ENCODE results near the gene MAPK8.

Gene MAPK8

GRCh38 chr10:48444861-48445841, 138.7 kb downstream of the MAPK8 start:
- no peak for TF ChIP-seq CTCF (IDR thresholded peaks at IDR 0.05; ENCODE audit: low read depth, low read length)
- no peak for DNase-seq (ENCODE audit: extremely low read depth, low read depth)

DNA sequence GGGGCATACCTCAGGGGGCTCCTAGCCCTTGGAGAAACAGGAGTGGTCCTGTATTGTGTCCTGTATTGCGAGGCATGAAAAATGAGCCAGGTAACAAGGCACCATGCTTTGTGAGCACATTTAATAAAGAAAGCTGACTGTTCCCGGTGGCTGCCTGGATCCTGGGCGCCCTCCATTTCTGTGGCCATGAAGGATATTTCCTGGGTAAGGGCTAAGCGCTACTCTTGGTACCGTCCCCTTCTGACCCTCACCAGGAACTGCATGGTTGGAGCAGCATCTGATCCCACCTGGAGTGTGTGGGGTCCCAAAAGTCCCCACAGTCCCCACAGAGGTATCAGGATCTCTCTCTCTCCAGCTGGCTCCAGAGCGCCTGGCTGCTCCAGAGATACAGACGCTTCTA, 139.5 kb downstream of the MAPK8 start:
- DNase-seq (ENCODE audit: extremely low read depth, low read depth) = no peak
- TF ChIP-seq CTCF (IDR thresholded peaks at IDR 0.05; ENCODE audit: low read depth, low read length) = no peak

DNA sequence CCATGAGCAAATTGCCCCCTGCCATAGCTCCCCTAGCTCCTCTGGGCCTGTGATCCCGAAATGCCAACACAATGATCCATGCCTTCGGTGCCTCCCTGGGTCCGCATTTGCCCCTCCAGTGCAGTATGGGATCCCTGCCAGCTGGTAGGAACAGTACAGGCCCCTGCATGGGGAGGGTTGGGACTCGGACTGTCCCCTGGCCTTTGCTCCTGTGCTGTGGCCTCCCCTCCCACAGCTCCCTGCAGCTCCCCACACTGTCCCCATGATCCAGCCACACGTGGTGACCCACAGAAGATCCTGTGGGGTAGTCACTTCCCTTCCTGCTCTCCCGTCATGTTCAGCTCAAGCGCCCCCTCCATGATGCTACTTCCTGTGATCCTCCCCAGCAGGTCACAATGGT, 140.3 kb downstream of the MAPK8 start:
- TF ChIP-seq CTCF (IDR thresholded peaks at IDR 0.05; ENCODE audit: low read depth, low read length) = no peak
- DNase-seq (ENCODE audit: extremely low read depth, low read depth) = no peak

DNA sequence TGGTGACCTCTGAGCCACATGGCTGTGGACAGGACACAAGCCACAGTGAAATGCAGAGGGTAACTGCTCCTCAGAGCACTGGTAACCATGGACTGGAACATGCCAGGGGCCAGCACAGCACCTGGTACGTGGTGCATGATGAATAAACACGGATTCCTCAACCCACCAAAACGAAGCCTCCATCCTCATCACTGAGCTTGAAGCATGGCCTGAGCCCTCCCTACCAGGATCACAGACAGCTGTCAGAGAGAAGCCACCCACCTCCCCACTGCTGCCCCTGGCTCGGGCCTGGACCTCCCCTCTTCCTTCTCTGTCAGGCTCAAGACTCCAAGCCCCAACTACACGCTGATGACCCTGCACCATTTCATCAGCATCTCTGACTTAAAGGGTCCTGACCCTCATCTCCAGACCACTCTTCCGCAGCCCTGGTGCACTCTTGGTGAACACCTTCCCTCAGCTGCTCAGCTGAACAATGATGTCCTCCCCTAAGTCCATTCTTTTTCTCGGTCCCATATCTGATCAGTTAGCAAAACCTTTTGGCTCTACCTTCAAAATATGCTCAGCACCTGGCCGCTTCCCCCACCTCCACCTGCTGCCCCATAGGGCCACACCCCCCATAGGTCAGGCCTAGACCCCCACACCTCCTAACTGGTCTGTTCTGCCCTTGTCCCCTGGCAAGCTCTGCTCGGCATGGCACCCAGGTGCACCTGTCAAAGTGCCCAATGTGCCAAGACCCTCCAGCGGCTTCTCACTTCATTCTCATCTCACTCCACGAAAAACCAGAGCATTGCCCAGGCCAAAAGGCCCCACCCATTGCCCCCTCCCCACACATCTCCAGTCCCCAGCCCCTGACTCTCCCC, 141.1 kb downstream of the MAPK8 start:
- DNase-seq (ENCODE audit: extremely low read depth, low read depth) = no peak
- TF ChIP-seq CTCF (IDR thresholded peaks at IDR 0.05; ENCODE audit: low read depth, low read length) = no peak

DNA sequence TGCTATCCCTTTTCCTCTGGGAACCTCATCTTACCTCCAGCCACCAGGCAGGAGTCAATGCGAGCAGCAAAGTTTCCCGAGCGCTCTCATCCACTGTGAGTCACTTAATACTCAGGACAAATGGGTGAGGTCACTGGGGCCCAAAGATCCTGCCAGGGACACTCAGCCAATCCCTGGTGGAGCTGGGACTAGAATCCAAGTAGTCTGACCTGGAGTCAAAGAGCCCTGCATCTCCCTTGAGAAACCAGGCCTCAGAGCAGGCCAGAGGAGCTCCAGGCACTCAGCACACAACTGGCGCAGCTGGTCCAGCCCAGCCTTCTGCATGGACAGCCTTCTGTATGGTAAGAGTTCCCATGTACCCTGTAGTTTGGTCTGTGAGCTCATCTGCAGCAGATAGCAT, 142.3 kb downstream of the MAPK8 start:
- no peak for TF ChIP-seq CTCF (IDR thresholded peaks at IDR 0.05; ENCODE audit: low read depth, low read length)
- DNase-seq (ENCODE audit: extremely low read depth, low read depth) = no peak

- TF ChIP-seq CTCF (IDR thresholded peaks at IDR 0.05; ENCODE audit: low read depth, low read length) = no peak
- DNase-seq (ENCODE audit: extremely low read depth, low read depth) = no peak
These were observed 143.2 kb downstream of the MAPK8 start for GRCh38 chr10:48449501-48450232.

All from AG09319 (cell line).